ENCODE data around the gene ZNF709.

GRCh38 chr19:12425236-12425887 is 59.3 kb downstream of the ZNF709 start:
- TF ChIP-seq CTCF (conservative IDR thresholded peaks at IDR 0.05; ENCODE audit: low read depth, low read length) (no peak), EZH2phosphoT487 (IDR thresholded peaks at IDR 0.05; ENCODE audit: borderline replicate concordance, low read length) (no peak)

All from PC-3 (cell line).